OCI-LY7 (cell line): ENCODE data around the gene MPPED1. TPM values are rescaled to one million over a fixed set of nuclear protein-coding genes. Genes with fewer than 3 reads are reported as not detected.

ENCODE experiments used
- BruUV-seq: library from RNA; stranded (reverse); fragments of 400-500 nt; replicated peaks from 2 replicates; lab custom pipeline; 2021; lab: Mats Ljungman, UMichigan
- CTCF ChIA-PET: fragments of 300-600 bp; sonication (Branson Sonifier 250); formaldehyde crosslinking; loops from one replicate; lab custom pipeline; 2022; ENCODE audit warnings: antibody characterized with exemption; ENCODE audit not compliant: unreplicated experiment; lab: Charles Lee
- POLR2A ChIA-PET: fragments of 300-600 bp; sonication (Branson Sonifier 250); formaldehyde crosslinking; loops from one replicate; lab custom pipeline; 2022; ENCODE audit warnings: antibody characterized with exemption; lab: Charles Lee
- DNase-seq: peaks from one replicate; pipeline ENCODE4 v3.0.0-alpha.2; 2015; ENCODE audit warnings: low spot score
- H2AFZ ChIP-seq: fragments of 200-600 bp; sonication (generic), shearing (Covaris generic); 2 replicates; pipeline ENCODE4 v1.6.1; 2014; ENCODE audit warnings: mild to moderate bottlenecking, antibody characterized with exemption, low read length, moderate library complexity
- H3K27ac ChIP-seq: fragments of 200-600 bp; sonication (generic); 2 replicates; pipeline ENCODE4 v1.5.1; 2014; ENCODE audit warnings: mixed run types, low read depth, mild to moderate bottlenecking, moderate library complexity, low read length, inconsistent platforms; ENCODE audit not compliant: poor library complexity, severe bottlenecking
- H3K36me3 ChIP-seq: fragments of 200-600 bp; sonication (generic); 2 replicates; pipeline ENCODE4 v1.6.1; 2014; ENCODE audit warnings: mild to moderate bottlenecking, antibody characterized with exemption, low read length, moderate library complexity, mixed read lengths; ENCODE audit not compliant: insufficient read depth
- H3K4me1 ChIP-seq: fragments of 200-600 bp; sonication (generic); 2 replicates; pipeline ENCODE4 v1.5.1; 2014; ENCODE audit warnings: mild to moderate bottlenecking, low read length; ENCODE audit not compliant: insufficient read depth, poor library complexity, severe bottlenecking
- H3K4me2 ChIP-seq: fragments of 200-600 bp; sonication (generic); 2 replicates; pipeline ENCODE4 v1.6.1; 2014; ENCODE audit warnings: mild to moderate bottlenecking, low read length
- H3K4me3 ChIP-seq: fragments of 200-600 bp; sonication (generic); 2 replicates; pipeline ENCODE4 v1.5.1; 2014; ENCODE audit warnings: mild to moderate bottlenecking, low read depth, low read length; ENCODE audit not compliant: poor library complexity, severe bottlenecking
- H3K79me2 ChIP-seq: fragments of 200-600 bp; sonication (generic); 2 replicates; pipeline ENCODE4 v1.6.1; 2016; ENCODE audit warnings: low read depth, mild to moderate bottlenecking, low read length, moderate library complexity, mixed read lengths; ENCODE audit not compliant: insufficient read depth
- H3K9me2 ChIP-seq: fragments of 200-600 bp; sonication (generic); 2 replicates; pipeline ENCODE4 v1.6.1; 2016; ENCODE audit warnings: mild to moderate bottlenecking, low read length, mixed read lengths; ENCODE audit not compliant: insufficient read depth
- H3K9me3 ChIP-seq: fragments of 200-600 bp; sonication (generic); 2 replicates; pipeline ENCODE4 v1.6.1; 2014; ENCODE audit warnings: mild to moderate bottlenecking, mixed run types, low read length, mixed read lengths
- H4K20me1 ChIP-seq: fragments of 200-600 bp; sonication (generic); 2 replicates; pipeline ENCODE4 v1.6.1; 2014; ENCODE audit warnings: mild to moderate bottlenecking, antibody characterized with exemption, low read length, moderate library complexity, mixed read lengths; ENCODE audit not compliant: insufficient read depth
- CTCF ChIP-seq: fragments of 200-600 bp; sonication (generic); conservative IDR thresholded peaks from 2 replicates; pipeline ENCODE4 v1.5.1; 2014; ENCODE audit warnings: mild to moderate bottlenecking, antibody characterized with exemption, low read length, moderate library complexity, mixed read lengths
- EZH2phosphoT487 ChIP-seq: fragments of 200-600 bp; sonication (generic); IDR thresholded peaks from 2 replicates; pipeline ENCODE4 v1.6.1; 2018; ENCODE audit warnings: low read depth, borderline replicate concordance, mild to moderate bottlenecking, mixed run types, antibody characterized with exemption, low read length, moderate library complexity, mixed read lengths
- intact Hi-C: fragments of 100-400 bp; cut with micrococcal nuclease; formaldehyde crosslinking; loops from one replicate; pipeline ENCODE4 v1.10.0; 2022; ENCODE audit not compliant: unreplicated experiment
- total RNA-seq, 2 experiments: library from RNA; depleted of rRNA in 1 of 2; stranded (reverse); fragments of >200 nt in 1 of 2; shearing (Covaris generic) in 1 of 2; gene quantifications; 2 replicates each; pipeline ENCODE4 v1.2.3, GENCODE V29; 2014 to 2022

Gene MPPED1
- total RNA-seq, 2 experiments from 2014 or later: not detected

GRCh38 chr22:43530349-43531201 lies 118.8 kb downstream of the MPPED1 start:
- H2AFZ ChIP-seq: no peak overlapping the region
- H4K20me1 ChIP-seq: no peaks in the 10 kb centered on the region
- no peak overlapping the region for H3K4me2 ChIP-seq
- POLR2A ChIA-PET: no interaction called here
- no peaks in the 10 kb centered on the region for H3K4me1 ChIP-seq
- no peaks in the 10 kb centered on the region for H3K9me2 ChIP-seq
- H3K9me3 ChIP-seq: no peaks in the 10 kb centered on the region
- CTCF ChIA-PET: no interaction called here
- no peak for TF ChIP-seq CTCF
- no peak for TF ChIP-seq EZH2phosphoT487
- H3K27ac ChIP-seq: no peak overlapping the region
- H3K4me3 ChIP-seq: no peak overlapping the region
- no TSS peak for BruUV-seq
- no peaks in the 10 kb centered on the region for H3K36me3 ChIP-seq
- intact Hi-C loops: no loop called here
- H3K79me2 ChIP-seq: no peaks in the 10 kb centered on the region
- DNase-seq: no peak

DNA sequence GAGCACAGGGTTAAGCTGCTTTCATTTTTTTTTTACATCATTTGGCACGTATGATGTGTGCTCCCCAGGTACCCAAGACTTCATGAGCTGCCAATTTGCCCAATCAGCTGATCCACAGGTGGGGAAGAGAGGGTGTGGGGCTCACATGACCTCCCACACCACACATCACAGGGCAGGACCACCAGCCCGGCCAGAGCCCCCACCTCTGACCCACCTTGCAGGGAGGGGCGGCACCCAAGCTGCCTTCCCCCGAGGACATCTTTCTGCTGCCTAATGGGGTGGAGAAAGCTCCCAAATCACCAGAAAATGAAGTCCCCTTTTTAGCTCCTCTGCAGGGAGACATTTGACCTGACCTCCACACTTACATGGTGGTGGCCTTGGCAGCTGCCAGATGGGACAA lies 119.8 kb downstream of the MPPED1 start:
- Histone ChIP-seq H3K9me3 (no peaks in the 10 kb centered on the region), H3K4me2 (no peak overlapping the region), H3K4me3 (no peak overlapping the region), H3K36me3 (no peaks in the 10 kb centered on the region), H2AFZ (no peak overlapping the region), H3K27ac (no peak overlapping the region), H3K9me2 (no peaks in the 10 kb centered on the region), H3K4me1 (no peaks in the 10 kb centered on the region), H4K20me1 (no peaks in the 10 kb centered on the region), H3K79me2 (no peaks in the 10 kb centered on the region)
- intact Hi-C loops: no loop called here
- TF ChIP-seq EZH2phosphoT487: no peak
- TF ChIP-seq CTCF: no peak
- ChIA-PET CTCF (no interaction called here), POLR2A (interaction anchor here (0.6 kb wide), 2 partner anchors 8 to 10 kb away, joined by 3 read pairs; no protein-coding TSS in a partner anchor)
- BruUV-seq: no TSS peak
- DNase-seq: no peak
